Sigmoid colon (tissue), 4 donors: ENCODE measurements around the gene FUT8.

Experiments
- CTCF ChIP-seq, 4 experiments: fragments of 450-650 bp in 3 of 4; fragments of 200-600 bp in 1 of 4; IDR thresholded peaks; one replicate each; pipeline ENCODE4 v1.5.1; 2016 to 2019; ENCODE audit warnings: antibody characterized with exemption in 4 of 4, mild to moderate bottlenecking in 3 of 4, moderate library complexity in 2 of 4
- POLR2AphosphoS5 ChIP-seq, 4 donors: sonication (generic); formaldehyde crosslinking; IDR thresholded peaks; one replicate each; pipeline ENCODE4 v1.6.1; 2017; ENCODE audit warnings: antibody characterized with exemption in 4 of 4

DNA sequence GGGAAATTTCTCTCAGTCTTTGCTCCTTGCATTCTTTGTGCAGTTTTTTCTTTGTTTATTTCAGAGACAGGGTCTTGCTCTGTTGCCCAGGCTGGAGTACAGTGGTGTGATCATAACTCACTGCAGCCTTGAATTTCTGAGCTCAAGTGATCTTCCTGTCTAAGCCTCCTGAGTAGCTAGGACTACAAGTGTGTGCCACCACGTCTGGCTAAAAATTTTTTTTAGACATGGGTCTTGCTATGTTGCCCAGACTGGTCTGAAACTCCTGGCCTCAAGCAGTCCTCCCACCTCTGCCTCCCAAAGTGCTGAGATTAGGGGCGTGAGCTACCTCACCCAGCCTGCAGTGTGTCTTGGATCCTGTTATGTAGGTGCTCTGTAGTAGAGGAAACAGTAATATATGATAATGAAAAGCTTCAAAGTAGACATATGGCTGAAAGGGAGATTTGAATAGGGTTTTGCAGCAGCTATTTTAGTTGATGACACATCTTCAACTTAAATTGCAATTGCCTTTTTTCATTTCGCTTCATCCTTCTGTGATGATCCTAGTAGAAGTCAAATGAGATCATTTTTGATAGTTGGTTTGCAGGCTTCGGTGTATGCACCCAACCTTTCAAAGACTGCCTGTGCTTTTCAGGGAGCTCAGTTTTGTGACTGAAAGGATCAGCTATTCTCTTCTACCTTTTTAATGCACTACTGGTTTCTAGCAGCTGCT is 75.4 kb downstream of the FUT8 start:
- no peak for TF ChIP-seq POLR2AphosphoS5 (IDR thresholded peaks at IDR 0.05)
- no peak for TF ChIP-seq CTCF (IDR thresholded peaks at IDR 0.05)
